ENCODE data around the gene HIVEP3. TPM values are rescaled to one million over a fixed set of nuclear protein-coding genes. Genes with fewer than 3 reads are reported as not detected.

Gene HIVEP3
- total RNA-seq, 4 donors from 2014 or later: 3.2 to 11.0 (median 4.2) TPM

DNA sequence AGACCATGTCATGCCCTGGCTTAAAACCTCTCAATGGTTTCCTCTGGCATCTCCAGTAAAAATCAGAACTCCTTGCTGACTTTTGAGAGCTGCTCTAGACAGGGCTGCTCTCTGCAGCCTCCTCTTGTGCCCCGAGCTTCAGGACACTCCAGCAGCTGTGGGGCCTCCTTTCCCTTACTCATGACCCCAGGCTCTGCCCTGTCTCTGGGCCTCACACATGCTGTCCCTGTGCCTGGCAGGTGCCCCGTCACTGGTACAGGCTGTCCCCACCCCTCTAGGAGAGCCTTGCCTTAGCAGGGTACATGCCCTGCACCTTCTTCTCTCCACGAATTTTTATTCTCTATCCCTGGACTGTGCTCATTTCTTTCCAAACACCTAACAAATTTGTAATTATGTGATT is 43.2 kb downstream of the HIVEP3 start:
- no peak for DNase-seq
- Histone ChIP-seq H3K27me3 (no peaks in the 10 kb centered on the region), H3K27ac (no peak overlapping the region), H3K4me1 (no peaks in the 10 kb centered on the region), H3K9me3 (no peaks in the 10 kb centered on the region), H3K36me3 (no peaks in the 10 kb centered on the region), H3K4me3 (no peak overlapping the region)
- no peak for TF ChIP-seq POLR2A (IDR thresholded peaks at IDR 0.05)
- TF ChIP-seq, protein P1, sequence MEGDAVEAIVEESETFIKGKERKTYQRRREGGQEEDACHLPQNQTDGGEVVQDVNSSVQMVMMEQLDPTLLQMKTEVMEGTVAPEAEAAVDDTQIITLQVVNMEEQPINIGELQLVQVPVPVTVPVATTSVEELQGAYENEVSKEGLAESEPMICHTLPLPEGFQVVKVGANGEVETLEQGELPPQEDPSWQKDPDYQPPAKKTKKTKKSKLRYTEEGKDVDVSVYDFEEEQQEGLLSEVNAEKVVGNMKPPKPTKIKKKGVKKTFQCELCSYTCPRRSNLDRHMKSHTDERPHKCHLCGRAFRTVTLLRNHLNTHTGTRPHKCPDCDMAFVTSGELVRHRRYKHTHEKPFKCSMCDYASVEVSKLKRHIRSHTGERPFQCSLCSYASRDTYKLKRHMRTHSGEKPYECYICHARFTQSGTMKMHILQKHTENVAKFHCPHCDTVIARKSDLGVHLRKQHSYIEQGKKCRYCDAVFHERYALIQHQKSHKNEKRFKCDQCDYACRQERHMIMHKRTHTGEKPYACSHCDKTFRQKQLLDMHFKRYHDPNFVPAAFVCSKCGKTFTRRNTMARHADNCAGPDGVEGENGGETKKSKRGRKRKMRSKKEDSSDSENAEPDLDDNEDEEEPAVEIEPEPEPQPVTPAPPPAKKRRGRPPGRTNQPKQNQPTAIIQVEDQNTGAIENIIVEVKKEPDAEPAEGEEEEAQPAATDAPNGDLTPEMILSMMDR (IDR thresholded peaks at IDR 0.05): no peak
- intact Hi-C loops (cut with DNase I): no loop called here
- WGBS, 2 donors: 68 to 75% methylated on average over 2 to 3 of the region's 3 CpGs

GRCh38 chr1:41874903-41875411 is 43.8 kb downstream of the HIVEP3 start:
- DNase-seq: no peak
- WGBS, 2 donors: 65 to 75% methylated on average over 2 to 3 of the region's 7 CpGs
- H3K36me3 ChIP-seq: no peaks in the 10 kb centered on the region
- no peak overlapping the region for H3K27ac ChIP-seq
- H3K9me3 ChIP-seq: no peaks in the 10 kb centered on the region
- TF ChIP-seq, protein P1 (IDR thresholded peaks at IDR 0.05): no peak
- TF ChIP-seq POLR2A (IDR thresholded peaks at IDR 0.05): no peak
- intact Hi-C loops (cut with DNase I): no loop called here
- H3K27me3 ChIP-seq: no peaks in the 10 kb centered on the region
- no peak overlapping the region for H3K4me3 ChIP-seq
- H3K4me1 ChIP-seq: no peaks in the 10 kb centered on the region

DNA sequence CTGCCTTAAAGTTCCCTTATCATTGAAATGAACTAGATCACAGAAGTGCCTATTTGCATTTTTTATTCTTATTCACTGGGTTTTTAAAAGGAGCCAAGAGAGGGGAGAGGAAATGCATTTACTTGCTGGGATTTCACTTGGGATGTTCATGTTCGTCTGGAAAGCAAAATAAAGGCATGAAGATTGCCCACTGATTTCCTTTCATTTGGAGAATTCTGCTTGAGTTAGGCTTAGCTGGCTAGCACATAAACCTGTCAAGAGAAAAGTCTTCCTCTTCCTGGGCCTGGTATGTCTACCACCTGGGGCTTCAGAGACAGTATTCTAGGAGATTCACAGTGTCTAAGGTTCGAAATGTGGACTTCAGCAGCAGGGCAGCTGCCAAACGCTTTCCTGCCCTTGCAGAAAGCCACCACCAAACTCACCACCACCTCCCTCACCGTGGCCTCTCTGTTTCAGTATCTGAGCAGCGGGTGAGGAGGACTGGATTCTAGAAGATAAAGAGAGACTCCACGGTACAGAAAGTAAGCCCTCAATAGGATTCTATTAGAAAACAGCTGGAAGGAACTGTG is 44.5 kb downstream of the HIVEP3 start:
- no peak overlapping the region for H3K4me3 ChIP-seq
- no peak for TF ChIP-seq POLR2A (IDR thresholded peaks at IDR 0.05)
- TF ChIP-seq, protein P1 (IDR thresholded peaks at IDR 0.05): no peak
- no peaks in the 10 kb centered on the region for H3K9me3 ChIP-seq
- intact Hi-C loops (cut with DNase I): no loop called here
- WGBS, 2 donors: 76 to 83% methylated on average over 4 to 6 of the region's 6 CpGs
- no peak overlapping the region for H3K27ac ChIP-seq
- H3K27me3 ChIP-seq: no peaks in the 10 kb centered on the region
- H3K36me3 ChIP-seq: no peaks in the 10 kb centered on the region
- DNase-seq: no peak
- no peaks in the 10 kb centered on the region for H3K4me1 ChIP-seq

GRCh38 chr1:41872074-41872473 is 46.6 kb downstream of the HIVEP3 start:
- intact Hi-C loops (cut with DNase I): no loop called here
- TF ChIP-seq, protein P1 (IDR thresholded peaks at IDR 0.05): no peak
- no peak for TF ChIP-seq POLR2A (IDR thresholded peaks at IDR 0.05)
- no peaks in the 10 kb centered on the region for H3K36me3 ChIP-seq
- 80 to 84% methylated on average over 4 of the region's 4 CpGs for WGBS, 2 donors
- H3K4me3 ChIP-seq: no peak overlapping the region
- no peaks in the 10 kb centered on the region for H3K4me1 ChIP-seq
- no peaks in the 10 kb centered on the region for H3K9me3 ChIP-seq
- no peak for DNase-seq
- H3K27ac ChIP-seq: no peak overlapping the region
- no peaks in the 10 kb centered on the region for H3K27me3 ChIP-seq

- H3K27ac ChIP-seq: no peak overlapping the region
- no peaks in the 10 kb centered on the region for H3K27me3 ChIP-seq
- TF ChIP-seq, protein P1 (IDR thresholded peaks at IDR 0.05): no peak
- TF ChIP-seq POLR2A (IDR thresholded peaks at IDR 0.05): no peak
- no peaks in the 10 kb centered on the region for H3K9me3 ChIP-seq
- no peak overlapping the region for H3K4me3 ChIP-seq
- H3K4me1 ChIP-seq: no peaks in the 10 kb centered on the region
- 34 to 35% methylated on average over 7 of the region's 7 CpGs for WGBS, 2 donors
- no peaks in the 10 kb centered on the region for H3K36me3 ChIP-seq
- intact Hi-C loops (cut with DNase I): no loop called here
- no peak for DNase-seq
These were observed 48.6 kb downstream of the HIVEP3 start for GRCh38 chr1:41870076-41870562.

Data from esophagus squamous epithelium (tissue), 5 donors.